ENCODE results near the gene OGFOD1. TPM values are rescaled to one million over a fixed set of nuclear protein-coding genes. Genes with fewer than 3 reads are reported as not detected.

Gene OGFOD1
- total and polyA plus RNA-seq, 2 of the 13 experiments (the other 11 are each of a cell fraction or from before 2014, with no cell fraction given) = 35.2 to 81.3 TPM

- H3K4me2 ChIP-seq (ENCODE audit: low read depth, low read length) = no peak overlapping the region
- peaks cover 5 to 20% of the 10 kb centered on the region in 2 experiments for H3K36me3 ChIP-seq (replicated peaks in 1 of 2; ENCODE audit: control insufficient read depth in 1 of 2, insufficient read depth in 2 of 2, low read length in 2 of 2)
- H2AFZ ChIP-seq (ENCODE audit: low read length) = no peak overlapping the region
- H3K9ac ChIP-seq (ENCODE audit: insufficient read depth, low read depth, low read length) = no peak overlapping the region
- H3K4me1 ChIP-seq (ENCODE audit: insufficient read depth, low read length) = no peaks in the 10 kb centered on the region
- POLR2A ChIA-PET = interaction anchor here (0.6 kb wide), 1 partner anchor 31 kb away, joined by 3 read pairs; the partner anchor contains the start of genes NUDT21 and OGFOD1
- no peaks in the 10 kb centered on the region for H3K9me3 ChIP-seq (ENCODE audit: low read length)
- DNase-seq (ENCODE audit: low spot score) (no peak), FAIRE-seq (no peak), ATAC-seq (peak; percentile 25; the same call in 1 of the 3 replicates)
- TF ChIP-seq ELF4 (CRISPR knock-in tag; IDR thresholded peaks at IDR 0.05; ENCODE audit: borderline replicate concordance) (no peak), PRMT3 (CRISPR knock-in tag; IDR thresholded peaks at IDR 0.05; ENCODE audit: borderline replicate concordance, low read depth) (no peak), ZMYM3 (CRISPR knock-in tag; IDR thresholded peaks at IDR 0.05) (no peak), MATR3 (CRISPR knock-in tag; IDR thresholded peaks at IDR 0.05) (no peak), GMEB2 (CRISPR knock-in tag; IDR thresholded peaks at IDR 0.05; ENCODE audit: low read depth) (no peak), NBN (conservative IDR thresholded peaks at IDR 0.05) (no peak), PCBP2 (optimal IDR thresholded peaks at IDR 0.05; ENCODE audit: low read depth, low read length, poor library complexity, severe bottlenecking) (no peak), CBX1 (IDR thresholded peaks at IDR 0.05; ENCODE audit: low read depth) (no peak), ZNF292 (CRISPR knock-in tag; IDR thresholded peaks at IDR 0.05; ENCODE audit: borderline replicate concordance, low read depth) (no peak), SMC3 (IDR thresholded peaks at IDR 0.05; ENCODE audit: low read length) (no peak), ZNF552 (CRISPR knock-in tag; IDR thresholded peaks at IDR 0.05; ENCODE audit: borderline replicate concordance) (no peak), ZNF564 (CRISPR knock-in tag; IDR thresholded peaks at IDR 0.05) (no peak)
- WGBS (ENCODE audit: low lambda C conversion rate) = 97% methylated on average over 5 of the region's 5 CpGs
- in situ Hi-C loops (cut with HindIII; ENCODE audit: extremely low pct_ligation_motif_present, low pct_unique_long_range_greater_than_20kb) = no loop called here
- H3K27me3 ChIP-seq (ENCODE audit: control insufficient read depth in 1 of 2, insufficient read depth in 2 of 2, low read length in 2 of 2) = no peaks in the 10 kb centered on the region
- no peaks in the 10 kb centered on the region for H4K20me1 ChIP-seq (ENCODE audit: insufficient read depth, low read length)
- H3K4me3 ChIP-seq (replicated peaks in 1 of 3; ENCODE audit: insufficient read depth in 1 of 3, low read depth in 2 of 3, low read length in 3 of 3) = no peak overlapping the region
- H3K79me2 ChIP-seq (ENCODE audit: insufficient read depth, low read length) = no peaks in the 10 kb centered on the region
- CTCF ChIA-PET (ENCODE audit: low intra/inter-chr PET ratio, low total read pairs) = no interaction called here
- intact Hi-C loops (cut with micrococcal nuclease; ENCODE audit: unreplicated experiment) = no loop called here
- BruUV-seq (replicated peaks) = no TSS peak
- H3K27ac ChIP-seq (ENCODE audit: extremely low read length, insufficient read depth, low read length) = no peak overlapping the region
Observed at GRCh38 chr16:56482683-56483236, 31.4 kb downstream of the OGFOD1 start.

All from HepG2 (cell line).